Lower lobe of right lung (tissue), 2 donors: ENCODE results near the gene ABHD4. TPM values are rescaled to one million over a fixed set of nuclear protein-coding genes. Genes with fewer than 3 reads are reported as not detected.

ENCODE experiments used
- ATAC-seq, 2 donors: fragments of 200-7000 bp; cut with Tn5 transposase; one replicate each; pipeline ENCODE4 v1.9.1; 2020 to 2022; ENCODE audit warnings: mild to moderate bottlenecking in 2 of 2, moderate library complexity in 2 of 2
- DNase-seq: peaks from one replicate; pipeline ENCODE4 v3.0.0-alpha.2; 2020
- H3K27ac ChIP-seq: fragments of 200-600 bp; one replicate; pipeline ENCODE4 v1.8.0; 2022
- H3K27me3 ChIP-seq: fragments of 200-600 bp; one replicate; pipeline ENCODE4 v1.8.0; 2022; ENCODE audit warnings: low read depth
- H3K36me3 ChIP-seq: fragments of 200-600 bp; one replicate; pipeline ENCODE4 v1.8.0; 2022; ENCODE audit warnings: mild to moderate bottlenecking
- H3K4me1 ChIP-seq: fragments of 200-600 bp; one replicate; pipeline ENCODE4 v1.8.0; 2022
- H3K4me3 ChIP-seq: fragments of 200-600 bp; one replicate; pipeline ENCODE4 v1.8.0; 2022; ENCODE audit warnings: mild to moderate bottlenecking
- H3K9me3 ChIP-seq: fragments of 200-600 bp; one replicate; pipeline ENCODE4 v1.8.0; 2022
- intact Hi-C: fragments of 100-400 bp; cut with DNase I; formaldehyde crosslinking; loops from one replicate; pipeline ENCODE4 v1.11.0; 2022
- total RNA-seq: library from RNA; stranded (reverse); fragmentation: NEBNext Ultra II Directional; extraction: Animal tissue kit (Norgen Biotek cat#: 25700); gene quantifications from one replicate; pipeline ENCODE4 v1.2.1, GENCODE V29; 2021
- TF ChIP-seq, protein P1 (sequence below): fragments of 200-600 bp; IDR thresholded peaks from one replicate; pipeline ENCODE4 v1.8.0; 2022; ENCODE audit warnings: antibody characterized with exemption, mild to moderate bottlenecking
- donor health status: DM: no; HTN: yes; CAD: no; lungs with severe emphysema.

The ABHD4 gene
- total RNA-seq, 1 donor from 2014 or later = 28.5 TPM

DNA sequence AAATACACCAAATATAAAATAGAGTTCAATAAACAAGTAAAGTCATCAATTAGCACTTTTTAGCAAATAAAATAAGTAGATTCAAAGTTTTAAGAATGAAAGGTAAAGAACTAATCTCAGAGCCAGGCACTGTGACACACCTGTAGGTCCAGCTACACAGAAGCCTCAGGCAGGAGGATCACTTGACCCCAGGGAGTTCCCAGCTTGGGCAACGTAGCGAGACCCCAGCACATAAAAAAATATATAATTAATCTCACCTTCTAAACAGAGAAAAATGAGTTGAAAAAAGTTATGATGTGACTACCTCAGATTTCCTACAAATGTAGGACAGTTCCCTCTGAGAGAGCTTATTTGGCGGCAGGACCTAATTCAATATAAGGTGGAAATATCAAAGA, 28.4 kb upstream of the ABHD4 start:
- Histone ChIP-seq H3K4me3 (no peak overlapping the region), H3K27me3 (no peaks in the 10 kb centered on the region), H3K36me3 (peaks cover 71% of the 10 kb centered on the region), H3K27ac (peak overlapping the region; percentile 34), H3K9me3 (no peaks in the 10 kb centered on the region), H3K4me1 (peaks cover 48% of the 10 kb centered on the region)
- intact Hi-C loops = loop anchor here (10.0 kb wide), 1 partner anchor 85 kb away; no protein-coding TSS in a partner anchor
- DNase-seq (no peak), ATAC-seq (no peak)
- TF ChIP-seq, protein P1, sequence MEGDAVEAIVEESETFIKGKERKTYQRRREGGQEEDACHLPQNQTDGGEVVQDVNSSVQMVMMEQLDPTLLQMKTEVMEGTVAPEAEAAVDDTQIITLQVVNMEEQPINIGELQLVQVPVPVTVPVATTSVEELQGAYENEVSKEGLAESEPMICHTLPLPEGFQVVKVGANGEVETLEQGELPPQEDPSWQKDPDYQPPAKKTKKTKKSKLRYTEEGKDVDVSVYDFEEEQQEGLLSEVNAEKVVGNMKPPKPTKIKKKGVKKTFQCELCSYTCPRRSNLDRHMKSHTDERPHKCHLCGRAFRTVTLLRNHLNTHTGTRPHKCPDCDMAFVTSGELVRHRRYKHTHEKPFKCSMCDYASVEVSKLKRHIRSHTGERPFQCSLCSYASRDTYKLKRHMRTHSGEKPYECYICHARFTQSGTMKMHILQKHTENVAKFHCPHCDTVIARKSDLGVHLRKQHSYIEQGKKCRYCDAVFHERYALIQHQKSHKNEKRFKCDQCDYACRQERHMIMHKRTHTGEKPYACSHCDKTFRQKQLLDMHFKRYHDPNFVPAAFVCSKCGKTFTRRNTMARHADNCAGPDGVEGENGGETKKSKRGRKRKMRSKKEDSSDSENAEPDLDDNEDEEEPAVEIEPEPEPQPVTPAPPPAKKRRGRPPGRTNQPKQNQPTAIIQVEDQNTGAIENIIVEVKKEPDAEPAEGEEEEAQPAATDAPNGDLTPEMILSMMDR = no peak

DNA sequence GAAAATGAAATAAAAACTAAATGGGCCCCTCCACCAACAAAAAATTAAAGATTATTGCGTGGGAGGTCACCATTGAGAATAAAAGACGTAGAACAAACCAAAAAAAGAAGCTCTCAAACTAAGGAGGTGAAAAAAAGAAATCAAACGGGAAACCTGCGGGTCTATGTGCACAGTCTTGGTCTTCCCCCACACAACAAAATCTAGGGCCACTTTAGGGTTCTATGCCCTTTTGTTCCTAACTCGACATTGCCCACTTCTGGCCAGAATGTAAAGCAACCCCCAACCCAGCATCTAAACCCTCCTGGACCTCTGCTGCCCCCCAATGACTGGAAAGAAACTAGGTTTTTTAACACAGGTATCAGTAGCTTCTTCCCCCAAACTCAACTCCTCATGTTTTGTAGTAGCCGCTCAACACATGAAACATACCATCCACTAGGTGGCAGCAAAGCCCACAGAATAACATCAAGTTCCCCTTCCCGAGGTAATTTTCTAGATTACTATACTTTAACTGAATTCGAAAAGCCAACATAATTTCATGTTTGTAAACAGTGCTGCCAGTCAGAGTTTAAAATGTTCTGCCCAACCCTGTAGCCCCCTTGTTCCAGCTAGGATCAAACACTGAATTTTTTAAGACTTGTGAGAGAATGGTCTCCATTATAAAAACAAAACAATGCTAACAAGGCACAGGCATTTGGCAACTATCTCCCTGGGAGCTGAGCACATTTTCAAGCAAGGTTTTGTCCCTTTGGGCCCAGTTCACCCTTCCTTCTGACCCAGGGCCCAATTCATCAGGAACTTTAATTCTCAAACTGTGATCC, 27.8 kb upstream of the ABHD4 start:
- intact Hi-C loops = no loop called here
- H3K4me1 ChIP-seq = peaks cover 42% of the 10 kb centered on the region
- peaks cover 71% of the 10 kb centered on the region for H3K36me3 ChIP-seq
- no peaks in the 10 kb centered on the region for H3K9me3 ChIP-seq
- H3K27ac ChIP-seq = peak overlapping the region; percentile 52
- no peaks in the 10 kb centered on the region for H3K27me3 ChIP-seq
- no peak overlapping the region for H3K4me3 ChIP-seq
- TF ChIP-seq, protein P1 = peak; percentile 87
- DNase-seq = no peak
- peak; percentile 89 to 95 for ATAC-seq

DNA sequence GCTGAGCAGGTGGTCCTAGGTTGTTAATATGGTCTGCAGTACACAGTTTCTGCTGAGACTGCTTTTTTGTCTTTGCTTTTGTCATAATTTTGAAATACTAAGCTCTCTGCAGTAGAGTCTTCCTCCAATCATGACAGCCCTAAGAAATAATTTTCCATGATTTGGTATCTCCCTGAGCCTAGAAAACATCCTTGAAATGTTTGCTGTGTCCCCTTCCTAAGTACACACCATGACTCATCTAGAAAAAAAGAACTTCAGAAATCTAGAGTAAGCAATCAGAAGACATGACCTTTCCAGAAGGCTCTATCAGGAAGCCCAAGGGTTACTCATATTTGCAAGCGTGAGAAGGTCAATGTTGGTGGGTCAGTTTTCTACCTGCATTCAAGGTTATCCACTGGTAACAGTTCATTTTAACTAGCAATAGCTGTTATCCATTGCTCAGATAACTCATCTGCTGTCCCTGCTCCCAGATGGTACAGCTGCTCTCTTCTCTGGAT, 25.5 kb upstream of the ABHD4 start:
- Histone ChIP-seq H3K27ac (no peak overlapping the region), H3K9me3 (no peaks in the 10 kb centered on the region), H3K36me3 (peaks cover 60% of the 10 kb centered on the region), H3K4me1 (peaks cover 22% of the 10 kb centered on the region), H3K27me3 (no peaks in the 10 kb centered on the region), H3K4me3 (no peak overlapping the region)
- no peak for ATAC-seq
- intact Hi-C loops = no loop called here
- TF ChIP-seq, protein P1 = no peak
- no peak for DNase-seq

DNA sequence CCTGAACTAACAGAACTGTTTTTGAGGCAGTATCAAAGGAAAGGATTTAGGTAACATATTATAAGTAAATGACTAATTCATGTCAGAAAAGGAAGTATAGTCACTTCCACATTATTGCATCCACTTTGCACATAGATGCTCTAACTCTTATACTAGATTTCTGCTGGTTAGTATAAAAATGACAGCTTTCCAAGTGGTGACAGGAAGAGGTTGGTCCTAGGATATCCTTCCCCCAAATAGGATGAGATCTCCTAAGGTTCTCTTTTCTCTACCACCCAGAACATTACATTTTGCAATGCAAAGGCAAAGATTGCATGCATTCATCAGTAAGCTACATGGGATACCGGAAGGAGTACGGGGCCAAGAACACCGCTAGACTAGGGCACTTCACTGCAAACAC, 24.3 kb upstream of the ABHD4 start:
- Histone ChIP-seq H3K27ac (no peak overlapping the region), H3K4me3 (no peak overlapping the region), H3K36me3 (peaks cover 54% of the 10 kb centered on the region), H3K9me3 (no peaks in the 10 kb centered on the region), H3K27me3 (no peaks in the 10 kb centered on the region), H3K4me1 (peaks cover 13% of the 10 kb centered on the region)
- no peak for ATAC-seq
- TF ChIP-seq, protein P1 = no peak
- intact Hi-C loops = no loop called here
- no peak for DNase-seq

DNA sequence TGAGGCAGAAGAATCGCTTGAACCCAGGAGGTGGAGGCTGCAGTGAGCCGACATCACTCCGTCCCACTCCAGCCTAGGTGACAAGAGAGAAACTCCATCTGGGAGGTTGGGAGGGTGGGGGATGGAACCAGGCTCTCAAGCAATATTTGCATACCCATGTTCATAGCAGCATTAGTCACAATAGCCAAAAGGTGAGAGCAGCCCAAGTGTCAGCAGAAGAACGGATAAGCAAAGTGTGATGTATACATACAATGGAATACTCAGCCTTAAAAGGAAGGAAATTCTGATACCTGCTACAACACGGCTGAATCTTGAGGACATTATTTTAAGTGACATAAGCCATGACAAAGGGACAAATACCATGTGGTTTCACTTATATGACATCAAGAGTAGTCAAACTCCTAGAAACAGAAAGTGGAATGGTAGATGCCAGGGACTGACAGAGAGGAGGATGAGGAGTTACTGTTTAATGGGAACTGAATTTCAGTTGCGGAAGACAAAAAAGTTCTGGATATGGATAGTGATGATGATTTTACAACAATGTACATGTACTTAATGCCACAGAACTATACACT, 20.7 kb upstream of the ABHD4 start:
- intact Hi-C loops = loop anchor here (5.0 kb wide), 1 partner anchor 280 kb away; no protein-coding TSS in a partner anchor
- Histone ChIP-seq H3K27ac (no peak overlapping the region), H3K4me1 (no peaks in the 10 kb centered on the region), H3K9me3 (no peaks in the 10 kb centered on the region), H3K27me3 (no peaks in the 10 kb centered on the region), H3K4me3 (no peak overlapping the region), H3K36me3 (peaks cover 35% of the 10 kb centered on the region)
- TF ChIP-seq, protein P1 = no peak
- DNase-seq (no peak), ATAC-seq (no peak)
